Globus pallidus (tissue), 1 donor: ENCODE data around the gene LLPH.
"Not testable (repeated sequence)": the region's sequence is repeated elsewhere in the genome, so short reads cannot be mapped to it uniquely, and the experiment has no call there.

Experiments used
- DNase-seq: peaks from one replicate; pipeline ENCODE4 v3.0.0-alpha.2; 2015; ENCODE audit warnings: low spot score

The LLPH gene

GRCh38 chr12:66130267-66131066, at the start of gene LLPH:
Gene LLPH (minus strand): TSS chr12:66130750. CDS start chr12:66129106, 1,644 bp downstream.
- DNase-seq = peak; percentile 78

GRCh38 chr12:66176105-66176900, 45.8 kb upstream of the LLPH start:
- DNase-seq = no peak

GRCh38 chr12:66174391-66175325, 44.1 kb upstream of the LLPH start:
- DNase-seq = not testable (repeated sequence)

GRCh38 chr12:66170606-66171005, 40.1 kb upstream of the LLPH start:
- DNase-seq = no peak

- DNase-seq = peak; percentile 88
These were observed 38.9 kb upstream of the LLPH start, which contains the start of gene TMBIM4 for GRCh38 chr12:66169221-66170170. Gene TMBIM4 (minus strand): TSS chr12:66169996. CDS start chr12:66169951, 45 bp downstream.

- DNase-seq = no peak
These were observed 37.9 kb upstream of the LLPH start for GRCh38 chr12:66168410-66168809.

GRCh38 chr12:66166561-66166960, 36.0 kb upstream of the LLPH start:
- DNase-seq = no peak

GRCh38 chr12:66165141-66165540, 34.6 kb upstream of the LLPH start:
- DNase-seq = no peak

GRCh38 chr12:66164349-66164821, 33.8 kb upstream of the LLPH start:
- no peak for DNase-seq

GRCh38 chr12:66163289-66163688, 32.7 kb upstream of the LLPH start:
- DNase-seq = no peak

GRCh38 chr12:66162701-66163100, 32.2 kb upstream of the LLPH start:
- DNase-seq = no peak

GRCh38 chr12:66160704-66161103, 30.2 kb upstream of the LLPH start:
- DNase-seq = no peak

GRCh38 chr12:66159123-66159522, 28.6 kb upstream of the LLPH start:
- no peak for DNase-seq

- no peak for DNase-seq
These were observed 26.1 kb upstream of the LLPH start for GRCh38 chr12:66156654-66157053.

- no peak for DNase-seq
These were observed 24.2 kb upstream of the LLPH start for GRCh38 chr12:66154776-66155175.

- no peak for DNase-seq
These were observed 22.2 kb upstream of the LLPH start for GRCh38 chr12:66152732-66153131.

GRCh38 chr12:66149702-66150398, 19.3 kb upstream of the LLPH start:
- DNase-seq = no peak

GRCh38 chr12:66144791-66145754, 14.5 kb upstream of the LLPH start:
- DNase-seq = no peak

- no peak for DNase-seq
These were observed 13.3 kb upstream of the LLPH start for GRCh38 chr12:66143868-66144267.
